Kidney epithelial cell (primary cell): ENCODE results near the gene L1TD1. TPM values are rescaled to one million over a fixed set of nuclear protein-coding genes. Genes with fewer than 3 reads are reported as not detected.

Experiments
- DNase-seq: peaks from one replicate; pipeline ENCODE4 v3.0.0-alpha.2; 2010; ENCODE audit warnings: low read depth
- H3K27me3 ChIP-seq: 2 replicates; pipeline ENCODE4 v1.6.0; 2011; ENCODE audit warnings: low read length; ENCODE audit not compliant: control insufficient read depth, insufficient read depth
- H3K36me3 ChIP-seq: 2 replicates; pipeline ENCODE4 v1.5.1; 2011; ENCODE audit warnings: low read length; ENCODE audit not compliant: control insufficient read depth, insufficient read depth
- H3K4me3 ChIP-seq: 2 replicates; pipeline ENCODE4 v1.5.1; 2011; ENCODE audit warnings: low read depth, mild to moderate bottlenecking, control low read depth, low read length
- CTCF ChIP-seq: IDR thresholded peaks from 2 replicates; pipeline ENCODE4 v1.5.1; 2011; ENCODE audit warnings: mild to moderate bottlenecking, moderate library complexity, low read length, control low read depth, inconsistent platforms; ENCODE audit not compliant: insufficient read depth, poor library complexity, severe bottlenecking
- total RNA-seq: library from RNA; depleted of rRNA; stranded (reverse); fragments of >200 nt; gene quantifications from 2 replicates; pipeline ENCODE4 v1.2.3, GENCODE V29; 2015

Gene L1TD1
- total RNA-seq, 1 donor from 2014 or later: 0.88 TPM

GRCh38 chr1:62198069-62198780 lies 3.6 kb downstream of the L1TD1 start:
- Histone ChIP-seq H3K36me3 (no peaks in the 10 kb centered on the region), H3K4me3 (no peak overlapping the region), H3K27me3 (peaks cover 24% of the 10 kb centered on the region)
- TF ChIP-seq CTCF: no peak
- DNase-seq: no peak

DNA sequence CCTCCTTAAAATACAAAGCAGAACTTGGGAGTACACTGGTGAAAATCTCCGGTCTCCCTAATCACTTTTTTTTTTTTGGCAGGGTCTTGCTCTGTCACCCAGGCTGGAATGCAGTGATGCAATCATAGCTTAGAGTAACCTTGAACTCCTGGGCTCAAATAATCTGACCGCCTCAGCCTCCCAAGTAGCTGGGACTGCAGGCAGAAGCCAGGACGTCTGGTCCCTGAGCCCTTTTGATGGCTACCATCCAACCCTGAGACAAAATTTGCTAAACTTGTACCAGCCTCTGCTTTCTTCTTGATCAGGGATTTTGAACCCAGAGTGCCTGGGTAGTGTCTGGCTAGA lies 4.1 kb downstream of the L1TD1 start:
- no peak for DNase-seq

GRCh38 chr1:62207187-62207586 lies 12.5 kb downstream of the L1TD1 start:
- H3K4me3 ChIP-seq: no peak overlapping the region
- no peaks in the 10 kb centered on the region for H3K27me3 ChIP-seq
- no peaks in the 10 kb centered on the region for H3K36me3 ChIP-seq
- TF ChIP-seq CTCF: no peak
- no peak for DNase-seq

More for the DNA sequence above, 4.1 kb downstream of the L1TD1 start:
- Histone ChIP-seq H3K36me3 (no peaks in the 10 kb centered on the region), H3K4me3 (no peak overlapping the region), H3K27me3 (peaks cover 24% of the 10 kb centered on the region)
- TF ChIP-seq CTCF: no peak

- Histone ChIP-seq H3K4me3 (no peak overlapping the region), H3K27me3 (no peaks in the 10 kb centered on the region), H3K36me3 (no peaks in the 10 kb centered on the region)
- TF ChIP-seq CTCF: no peak
- no peak for DNase-seq
Observed at GRCh38 chr1:62208087-62208486, 13.4 kb downstream of the L1TD1 start.

DNA sequence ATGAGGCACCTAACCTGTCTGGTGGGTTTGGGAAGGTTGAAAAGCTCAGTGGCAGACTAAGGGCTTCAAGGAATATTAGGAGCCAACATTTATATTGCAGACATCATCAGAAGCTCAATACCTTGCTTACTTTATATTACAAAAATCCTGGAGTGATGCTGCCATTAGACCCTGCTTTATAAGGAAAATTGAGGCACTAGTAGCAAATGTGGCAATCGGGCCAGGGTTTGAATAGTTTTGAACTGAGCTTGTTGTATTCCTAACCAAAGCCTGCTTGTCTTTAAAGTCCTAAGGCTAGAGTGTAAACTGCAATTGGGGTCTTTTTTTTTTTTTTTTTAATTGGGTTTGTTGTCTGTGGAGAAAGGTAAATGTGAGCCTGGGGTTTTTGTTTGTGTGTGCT lies 14.3 kb downstream of the L1TD1 start:
- Histone ChIP-seq H3K4me3 (no peak overlapping the region), H3K27me3 (no peaks in the 10 kb centered on the region), H3K36me3 (no peaks in the 10 kb centered on the region)
- TF ChIP-seq CTCF: no peak
- no peak for DNase-seq

DNA sequence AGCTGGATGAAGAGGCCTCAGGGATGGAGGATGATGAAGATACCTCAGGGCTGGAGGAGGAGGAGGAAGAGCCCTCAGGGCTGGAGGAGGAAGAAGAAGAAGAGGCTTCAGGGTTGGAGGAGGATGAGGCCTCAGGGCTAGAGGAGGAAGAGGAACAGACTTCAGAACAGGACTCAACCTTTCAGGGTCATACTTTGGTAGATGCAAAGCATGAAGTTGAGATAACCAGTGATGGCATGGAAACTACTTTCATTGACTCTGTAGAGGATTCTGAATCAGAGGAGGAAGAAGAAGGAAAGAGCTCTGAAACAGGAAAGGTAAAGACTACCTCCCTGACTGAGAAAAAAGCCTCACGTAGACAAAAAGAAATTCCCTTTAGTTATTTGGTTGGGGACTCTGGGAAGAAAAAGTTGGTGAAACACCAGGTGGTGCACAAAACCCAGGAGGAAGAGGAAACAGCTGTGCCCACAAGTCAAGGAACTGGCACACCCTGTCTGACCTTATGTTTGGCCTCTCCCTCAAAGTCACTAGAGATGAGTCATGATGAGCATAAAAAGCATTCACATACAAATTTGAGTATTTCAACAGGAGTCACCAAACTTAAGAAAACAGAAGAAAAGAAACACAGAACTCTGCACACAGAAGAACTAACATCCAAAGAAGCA lies 15.4 kb downstream of the L1TD1 start:
- DNase-seq: no peak

More for the DNA sequence above, 15.4 kb downstream of the L1TD1 start:
- TF ChIP-seq CTCF: no peak
- Histone ChIP-seq H3K4me3 (no peak overlapping the region), H3K27me3 (no peaks in the 10 kb centered on the region), H3K36me3 (no peaks in the 10 kb centered on the region)
